ENCODE data around the gene SUPT6H.
A peak's percentile ranks its signal among the peaks of the same experiment; 100 is the strongest.

Gene SUPT6H

DNA sequence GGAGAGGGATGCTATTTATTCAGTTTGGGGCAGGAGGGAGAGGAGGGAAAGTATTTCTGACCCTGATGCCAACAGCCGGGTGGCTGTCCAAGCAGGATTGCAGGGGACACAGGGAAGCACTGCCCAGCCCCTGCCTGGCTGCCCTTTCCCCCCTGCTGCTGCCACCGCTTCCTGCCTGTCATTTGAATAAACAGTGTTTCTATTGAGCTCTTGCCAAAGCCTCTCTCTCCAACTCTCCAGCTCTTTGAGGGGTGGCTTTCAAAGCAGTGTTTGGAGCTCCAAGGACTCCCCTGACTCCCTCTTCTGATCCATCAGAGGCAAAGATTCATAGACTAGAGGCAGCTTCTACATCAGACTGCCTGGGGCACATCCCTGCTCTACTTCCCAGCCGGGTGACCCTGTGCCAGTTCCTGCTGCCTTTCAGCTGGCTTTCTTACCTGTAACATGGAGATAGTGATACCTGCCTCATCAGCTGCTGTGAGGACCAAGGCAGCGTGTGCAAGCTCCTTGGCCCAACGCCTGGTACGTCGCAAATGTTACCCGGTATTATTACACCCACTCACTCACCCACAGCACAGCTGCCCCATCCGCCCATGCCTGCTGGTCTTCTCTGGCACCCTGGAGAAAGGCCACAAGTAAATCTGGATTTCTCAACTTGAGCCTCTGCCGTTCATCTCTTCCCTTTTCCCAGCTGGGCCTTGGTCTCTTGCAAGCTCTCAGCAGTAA lies 40.2 kb downstream of the SUPT6H start:
- DNase-seq (ENCODE audit: low read depth): no peak

DNA sequence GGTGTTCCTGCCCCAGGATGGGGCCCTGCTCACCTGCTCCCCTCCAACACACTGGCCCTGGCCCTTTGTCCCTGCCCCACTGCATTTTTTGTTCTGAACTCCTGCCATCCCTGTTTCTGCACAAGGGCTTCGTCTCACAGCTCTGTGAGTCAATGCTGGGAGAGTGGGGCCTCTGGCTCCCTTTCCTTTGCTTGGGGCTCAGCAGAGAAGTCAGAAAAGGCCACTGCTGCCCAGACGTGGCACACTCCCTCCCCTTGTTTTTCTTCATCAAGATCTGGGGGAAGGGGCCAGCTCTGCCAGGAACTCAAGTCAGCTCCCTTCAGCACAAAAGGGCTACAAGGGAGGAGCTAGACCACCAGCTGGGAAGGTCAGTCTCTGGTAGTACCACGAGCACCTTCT lies 40.7 kb downstream of the SUPT6H start:
- DNase-seq (ENCODE audit: low read depth): no peak

DNA sequence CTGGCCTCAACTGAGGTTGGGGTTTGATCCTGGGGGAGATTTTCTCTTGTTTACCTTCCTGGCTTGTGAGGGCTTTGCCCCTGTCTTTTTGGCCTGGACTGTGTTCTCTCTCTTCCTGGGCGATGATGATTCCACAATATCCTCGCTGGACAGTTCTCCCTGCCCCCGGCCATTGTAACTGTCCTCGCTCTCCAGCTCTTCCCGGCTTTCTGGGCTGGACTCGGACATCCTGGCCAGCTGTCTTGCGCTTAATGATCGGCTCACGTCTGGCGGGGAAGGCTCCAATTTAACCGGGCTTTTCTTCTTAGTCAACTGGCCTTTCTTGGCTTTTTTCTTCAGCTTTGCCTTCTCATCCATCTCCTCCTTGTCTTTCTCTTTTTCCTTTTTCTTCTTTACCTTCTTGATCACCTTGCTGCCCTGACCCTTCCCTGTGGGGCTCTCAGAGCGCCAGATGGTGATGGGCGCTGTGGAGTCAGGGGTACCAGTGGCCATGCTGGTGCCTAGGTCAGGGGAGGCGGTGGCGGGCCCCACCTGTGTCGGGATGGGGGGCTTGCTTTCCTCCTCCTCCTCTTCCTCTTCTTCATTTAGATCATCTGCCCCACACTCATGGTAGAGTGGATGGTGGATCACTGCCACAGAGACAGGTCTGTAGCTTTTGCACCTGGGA lies 41.7 kb downstream of the SUPT6H start:
- DNase-seq (ENCODE audit: low read depth): no peak

DNA sequence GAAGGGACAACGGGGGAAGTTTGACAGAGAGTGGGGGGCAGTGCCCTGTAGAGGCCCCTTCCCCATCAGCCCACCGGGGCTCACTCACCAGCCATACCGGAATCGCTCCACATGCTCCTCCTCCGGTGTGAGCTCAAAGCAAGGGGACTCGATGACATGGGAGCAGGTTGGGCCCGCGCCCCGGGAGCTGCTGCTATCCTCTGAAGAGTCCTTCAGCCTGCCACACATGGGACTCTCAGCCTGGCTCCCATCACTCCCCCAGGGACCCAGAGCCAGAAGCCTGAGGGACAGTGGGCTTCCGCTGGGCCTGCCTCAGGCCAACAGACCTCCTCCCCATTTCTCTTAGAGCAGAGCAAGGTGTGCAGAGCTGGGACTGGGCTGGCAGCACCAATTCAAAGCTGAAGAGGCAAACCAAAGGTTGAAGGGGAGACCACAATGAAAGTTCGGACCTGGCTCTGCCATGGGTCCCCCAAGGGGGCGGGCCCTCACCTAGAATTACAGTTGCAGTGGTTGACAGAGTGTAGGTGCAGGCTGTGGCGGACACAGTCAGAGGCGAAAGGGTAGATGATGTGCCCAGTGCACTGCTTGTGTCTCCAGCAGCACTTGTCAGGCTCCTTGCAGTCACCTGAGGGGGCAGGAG lies 42.3 kb downstream of the SUPT6H start:
- no peak for DNase-seq (ENCODE audit: low read depth)

DNA sequence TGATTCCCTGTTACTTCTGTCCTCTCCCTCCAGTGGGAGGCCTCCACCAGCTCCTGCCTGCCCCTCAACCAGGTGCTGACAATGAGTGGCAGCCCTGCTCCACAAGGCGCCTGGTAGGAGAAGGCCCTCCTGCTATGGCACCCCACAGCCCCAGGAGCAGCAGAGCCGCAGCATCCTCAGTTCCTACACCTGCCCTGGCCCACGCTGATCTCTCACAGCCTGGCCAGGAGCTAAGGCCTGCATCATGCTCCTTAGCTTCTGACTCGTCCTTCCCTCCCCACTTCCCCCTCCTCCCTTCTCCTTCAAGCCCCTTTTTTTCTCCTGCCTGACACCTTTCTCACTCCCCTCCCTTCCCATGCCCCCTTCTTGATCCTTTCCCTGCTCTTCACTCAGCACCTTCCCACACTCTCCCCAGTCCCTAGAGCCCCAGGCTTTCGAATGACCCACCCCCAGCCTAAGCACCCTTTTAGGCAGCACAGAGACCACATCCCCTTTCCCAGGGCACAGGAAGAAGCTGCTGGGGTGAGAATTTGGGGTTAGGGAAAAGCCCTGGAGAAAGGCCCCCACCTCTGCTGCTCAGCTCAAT lies 43.2 kb downstream of the SUPT6H start:
- no peak for DNase-seq (ENCODE audit: low read depth)

DNA sequence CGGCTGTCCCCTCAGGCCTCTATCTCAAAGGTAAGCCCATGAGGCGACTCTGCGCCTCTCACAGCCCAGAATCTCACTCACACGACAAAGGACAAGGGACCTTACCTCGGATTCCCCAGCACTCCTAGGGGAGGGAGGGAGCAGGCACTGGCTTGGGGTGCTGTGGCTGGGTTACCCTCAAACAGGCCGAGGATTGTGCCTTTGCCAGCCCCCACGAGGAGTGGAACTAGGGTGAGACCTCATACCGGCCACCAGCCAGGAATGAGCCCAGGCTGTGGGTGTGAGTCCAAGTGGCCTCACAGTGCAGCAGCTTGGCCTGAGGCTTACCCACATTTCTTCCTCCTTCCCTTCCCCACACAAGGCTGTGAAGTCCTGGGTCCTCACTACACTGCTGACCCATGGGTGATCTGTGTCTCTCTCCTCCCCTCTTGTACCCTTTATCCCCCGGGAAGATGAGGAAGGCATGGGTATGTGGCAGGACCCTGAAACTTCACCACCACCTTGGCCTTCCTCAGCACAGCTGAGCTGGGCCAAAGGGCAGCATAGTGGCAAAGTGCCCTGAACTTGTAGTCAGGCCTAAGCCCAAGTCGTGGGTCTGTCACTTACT lies 43.8 kb downstream of the SUPT6H start:
- no peak for DNase-seq (ENCODE audit: low read depth)

DNA sequence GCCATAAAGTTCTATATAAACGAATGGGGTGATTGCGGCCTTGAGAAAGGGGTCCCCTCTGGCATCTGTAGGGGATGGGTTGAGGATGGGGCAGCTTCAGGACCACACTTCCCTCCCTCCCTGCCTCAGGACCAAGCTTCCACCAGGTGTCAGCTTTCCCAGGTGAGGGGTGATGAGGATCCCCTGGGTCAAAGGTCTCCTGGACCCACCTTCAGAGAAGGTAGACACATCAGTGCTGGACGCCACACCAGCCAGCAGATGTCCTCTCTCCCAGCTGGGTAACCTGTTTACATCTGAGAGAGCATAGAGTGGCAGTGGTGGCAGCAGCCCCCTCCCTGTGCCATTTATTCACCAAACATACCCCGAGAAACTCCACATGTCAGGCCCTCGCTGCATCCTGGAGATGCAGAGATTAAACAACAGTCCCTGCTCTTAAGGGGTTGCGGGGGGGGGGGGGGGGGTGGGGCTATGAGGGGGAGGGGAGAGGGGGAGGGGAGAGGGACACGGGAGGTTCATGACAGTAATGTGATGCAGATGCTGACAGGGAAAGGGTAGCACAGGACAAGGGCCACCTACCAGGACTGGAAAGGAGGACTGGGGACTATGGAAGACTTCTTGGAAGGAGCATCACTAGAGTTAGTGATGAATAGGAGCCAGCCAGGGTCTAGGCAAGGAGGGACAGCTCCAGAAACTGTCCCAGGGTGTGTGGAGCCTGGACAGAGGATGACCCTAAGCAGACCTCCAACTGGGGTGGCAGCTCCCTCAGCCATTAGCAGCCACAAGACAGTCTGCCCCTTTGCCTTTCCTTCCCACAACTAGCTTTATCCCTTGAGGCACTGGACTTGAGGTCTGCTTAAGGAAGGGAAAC lies 44.7 kb downstream of the SUPT6H start:
- no peak for DNase-seq (ENCODE audit: low read depth)

DNA sequence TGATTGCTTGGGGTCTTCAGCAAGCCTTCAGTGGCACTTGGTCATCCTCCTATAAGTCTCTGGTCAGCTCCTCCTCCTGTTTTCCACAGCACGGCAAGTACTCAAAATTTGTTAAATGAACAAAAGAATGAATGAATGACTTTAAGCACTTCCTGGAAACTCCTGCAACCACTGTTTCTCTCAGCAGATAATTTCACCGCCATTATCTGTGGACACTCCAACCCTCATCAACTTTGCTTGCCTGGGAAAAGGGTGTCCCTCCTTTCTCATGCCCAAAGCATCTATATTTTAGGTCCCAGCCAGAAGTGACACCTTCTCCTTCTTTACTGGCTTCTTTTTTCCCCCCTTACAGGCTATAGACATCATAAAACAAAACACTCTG lies 45.3 kb downstream of the SUPT6H start:
- DNase-seq (ENCODE audit: low read depth): no peak

DNA sequence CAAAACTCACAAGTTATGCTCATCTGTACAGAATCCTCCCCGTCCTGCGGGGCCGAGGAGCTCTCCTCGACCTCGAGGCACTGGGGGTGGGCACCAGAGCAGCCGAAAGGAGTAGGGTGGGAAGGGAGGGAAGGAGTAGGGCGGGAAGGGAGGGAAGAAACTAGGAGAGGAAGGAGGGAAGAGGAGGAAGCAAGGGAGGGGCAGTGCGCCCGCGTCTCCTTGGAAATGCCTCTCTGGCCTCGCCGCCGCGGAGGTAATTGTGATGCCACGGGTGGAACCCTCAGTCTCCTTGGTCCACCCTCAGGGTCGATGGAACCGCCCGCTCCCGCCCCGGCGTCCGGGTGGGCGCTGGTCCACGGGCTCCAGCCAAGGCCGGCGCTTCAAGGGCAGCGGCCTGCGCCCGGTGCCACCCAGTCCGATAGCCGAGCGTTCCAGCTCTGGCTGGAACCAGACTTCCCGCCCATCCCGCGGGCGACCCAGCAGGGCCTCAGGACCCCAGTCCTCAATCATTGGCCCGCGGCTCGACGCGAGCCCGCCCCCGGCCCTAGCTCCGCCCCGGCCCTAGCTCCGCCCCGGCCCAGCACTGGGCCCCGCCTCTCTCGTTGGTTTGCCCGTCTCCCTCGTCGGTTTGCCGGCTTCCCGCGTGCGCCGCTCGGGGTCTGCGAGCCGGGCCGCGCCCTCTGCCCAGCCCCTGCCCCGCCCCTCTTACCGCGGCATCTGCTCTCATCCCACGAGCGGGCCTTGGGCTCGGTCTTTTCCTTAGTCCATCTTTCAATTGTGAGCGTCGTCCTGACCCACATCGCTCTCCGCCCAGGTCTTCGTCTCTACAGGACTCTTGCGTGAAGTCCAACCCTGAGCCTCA lies 49.1 kb downstream of the SUPT6H start:
- peak; percentile 96 for DNase-seq (ENCODE audit: low read depth)

DNA sequence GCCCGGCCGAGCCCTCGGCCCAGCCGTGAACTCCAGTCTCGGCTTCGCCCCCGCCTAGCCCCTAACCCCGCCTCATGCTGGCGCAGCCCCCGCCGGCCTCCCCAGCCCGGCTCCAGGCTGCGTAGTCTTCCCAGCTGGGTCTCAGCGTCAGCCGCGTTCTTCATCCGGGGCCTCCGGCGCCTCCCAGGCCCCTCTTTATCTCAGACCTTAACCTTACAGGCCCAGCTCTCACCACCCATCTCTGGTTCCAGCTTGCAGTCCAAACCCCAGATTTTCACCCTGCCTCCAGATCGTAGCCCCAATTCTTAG lies 49.7 kb downstream of the SUPT6H start, which contains the start of gene PROCA1:
TSS of gene PROCA1 (minus strand) at position 166 of the 309 bp plus-strand sequence. CDS start 228 bp downstream, outside the sequence.
- no peak for DNase-seq (ENCODE audit: low read depth)

DNA sequence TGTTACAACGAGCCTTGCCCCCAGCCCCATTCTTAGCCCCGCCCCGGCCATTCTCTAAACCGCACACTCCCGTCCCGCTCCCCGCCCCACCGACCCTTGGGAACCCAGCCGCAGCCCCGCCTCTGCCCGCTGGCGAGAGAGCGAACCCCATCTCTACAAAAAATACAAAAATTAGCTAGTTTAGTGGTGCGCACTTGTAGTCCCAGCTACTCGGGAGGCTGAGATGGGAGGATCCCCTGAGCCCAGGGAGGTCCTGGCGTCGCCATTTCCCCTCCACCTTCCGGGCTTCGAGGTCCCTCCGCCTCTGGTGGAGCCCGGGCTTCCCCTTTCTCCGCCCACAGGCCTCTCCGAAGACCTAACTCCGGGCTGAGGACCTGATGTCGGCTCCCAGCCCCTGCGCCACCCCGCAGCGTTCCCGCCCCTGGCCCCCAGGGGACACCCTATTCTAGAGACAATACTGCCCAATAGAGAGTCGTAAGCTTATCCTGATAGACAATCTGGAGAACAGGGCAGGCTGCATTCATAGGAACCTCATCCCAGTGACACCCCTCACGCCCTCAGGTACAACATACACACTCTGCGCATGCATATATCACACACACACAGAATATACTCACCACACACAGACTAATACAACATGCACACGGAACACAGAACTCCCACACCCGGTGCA lies 50.2 kb downstream of the SUPT6H start:
- peak; percentile 62 for DNase-seq (ENCODE audit: low read depth)

DNA sequence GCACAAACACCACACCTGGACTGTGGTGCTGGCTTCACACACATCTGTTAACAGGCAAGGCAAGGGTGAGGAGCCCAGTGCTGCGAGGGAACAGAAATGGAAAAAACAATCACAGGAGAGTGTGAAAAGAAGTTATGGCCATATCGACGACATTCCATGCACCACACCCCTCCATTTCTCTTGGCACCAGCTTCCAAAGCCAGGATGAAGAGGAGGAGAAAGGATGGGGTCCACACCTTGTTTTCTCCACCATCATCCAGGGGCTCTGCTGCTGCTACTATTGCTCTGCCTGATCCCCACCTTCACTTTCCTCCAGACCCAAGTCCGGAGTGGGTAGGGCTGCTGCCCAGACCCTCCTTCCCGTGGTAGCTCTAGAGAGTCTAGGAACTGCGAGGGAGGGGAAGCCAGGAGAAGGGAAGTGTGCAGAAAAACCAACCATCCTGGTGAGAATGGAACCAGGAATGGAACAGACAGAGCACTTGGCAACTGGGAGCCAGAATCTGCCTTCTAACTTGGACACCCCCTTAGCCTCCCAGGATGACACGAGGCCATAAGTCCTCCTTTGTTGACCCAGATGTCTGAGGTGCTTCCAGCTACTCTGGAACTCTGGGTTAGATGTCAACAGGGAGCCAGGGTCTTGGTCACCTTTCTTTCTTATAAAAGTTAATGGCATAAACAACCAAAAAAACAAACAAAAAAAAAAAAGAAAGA lies 50.9 kb downstream of the SUPT6H start:
- no peak for DNase-seq (ENCODE audit: low read depth)

DNA sequence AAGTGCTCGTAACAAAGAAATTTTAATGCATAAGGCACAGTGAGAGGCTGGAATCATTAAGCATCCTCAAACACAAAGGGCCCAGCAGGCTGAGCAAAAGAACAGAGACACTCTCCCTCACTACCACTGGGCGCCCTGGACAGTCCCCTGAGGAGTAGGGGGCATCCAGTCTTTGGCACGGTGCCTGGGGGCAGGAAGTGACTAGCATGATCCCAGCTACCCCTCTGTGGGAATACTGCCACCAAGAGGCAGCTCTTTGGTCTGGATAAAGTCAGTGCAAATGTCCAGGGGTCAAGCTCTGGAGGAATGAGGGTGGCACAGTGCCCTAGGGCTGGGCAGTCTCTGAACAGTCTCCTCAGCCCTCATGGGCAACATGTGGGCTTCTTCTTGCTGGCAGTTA lies 52.3 kb downstream of the SUPT6H start:
- no peak for DNase-seq (ENCODE audit: low read depth)

DNA sequence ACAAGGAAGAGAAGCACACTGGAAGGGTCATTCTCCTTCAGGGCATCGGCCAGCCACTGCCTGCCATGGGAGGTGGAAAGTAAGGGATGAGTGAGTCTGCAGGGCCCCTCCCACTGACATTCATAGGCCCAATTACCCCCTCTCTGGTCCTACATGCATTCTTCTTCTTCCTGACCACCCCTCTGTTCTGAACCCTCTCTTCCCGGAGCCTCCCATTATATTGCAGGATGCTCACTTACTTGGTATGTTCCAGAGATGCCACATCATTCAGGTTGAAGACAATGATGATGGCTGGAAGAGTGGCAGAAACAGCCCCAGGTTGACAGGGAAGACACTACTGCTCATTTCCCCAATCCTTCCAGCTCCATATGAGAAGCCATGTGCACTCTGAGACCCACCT lies 53.2 kb downstream of the SUPT6H start:
- no peak for DNase-seq (ENCODE audit: low read depth)

DNA sequence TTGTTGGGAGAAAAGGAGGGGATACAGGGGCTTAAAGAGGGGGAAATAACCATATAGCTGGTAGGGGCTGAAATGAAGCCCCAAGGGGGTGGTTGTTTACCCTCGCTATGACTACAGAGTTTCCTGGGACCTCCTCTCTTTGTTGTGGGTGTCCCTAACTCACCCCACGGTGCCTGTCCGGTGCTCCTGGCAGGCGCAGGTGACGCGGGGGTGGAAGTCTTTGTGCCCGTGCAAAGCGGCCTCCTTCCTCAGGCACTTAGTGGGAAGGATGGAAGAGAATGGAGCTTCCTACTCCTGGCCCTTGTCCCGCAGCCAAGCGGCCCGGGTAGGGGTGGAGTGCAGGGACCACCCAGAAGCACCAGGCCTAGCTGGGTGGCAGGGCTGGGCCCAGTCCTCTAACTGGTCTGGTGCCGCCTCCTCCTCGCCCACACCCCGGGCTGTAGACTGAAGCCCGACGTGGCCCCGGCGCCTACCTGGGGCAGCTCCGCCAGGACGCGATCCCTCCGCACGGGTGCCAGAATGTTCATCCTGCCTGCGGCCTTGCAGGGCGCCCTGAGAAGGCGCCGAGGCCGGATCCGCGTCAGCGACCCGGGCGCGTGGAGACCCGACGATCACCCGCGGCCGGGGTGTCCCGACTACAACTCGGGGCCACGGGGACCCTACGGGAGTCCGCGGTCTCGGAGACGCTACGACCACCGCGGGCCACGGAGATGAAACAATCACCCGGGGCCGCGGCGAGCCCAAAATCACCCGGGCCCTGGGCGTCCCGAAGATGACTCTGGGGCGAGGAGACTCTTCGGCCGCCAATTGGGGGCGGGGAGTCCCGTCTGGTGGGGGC lies 55.0 kb downstream of the SUPT6H start:
- no peak for DNase-seq (ENCODE audit: low read depth)

DNA sequence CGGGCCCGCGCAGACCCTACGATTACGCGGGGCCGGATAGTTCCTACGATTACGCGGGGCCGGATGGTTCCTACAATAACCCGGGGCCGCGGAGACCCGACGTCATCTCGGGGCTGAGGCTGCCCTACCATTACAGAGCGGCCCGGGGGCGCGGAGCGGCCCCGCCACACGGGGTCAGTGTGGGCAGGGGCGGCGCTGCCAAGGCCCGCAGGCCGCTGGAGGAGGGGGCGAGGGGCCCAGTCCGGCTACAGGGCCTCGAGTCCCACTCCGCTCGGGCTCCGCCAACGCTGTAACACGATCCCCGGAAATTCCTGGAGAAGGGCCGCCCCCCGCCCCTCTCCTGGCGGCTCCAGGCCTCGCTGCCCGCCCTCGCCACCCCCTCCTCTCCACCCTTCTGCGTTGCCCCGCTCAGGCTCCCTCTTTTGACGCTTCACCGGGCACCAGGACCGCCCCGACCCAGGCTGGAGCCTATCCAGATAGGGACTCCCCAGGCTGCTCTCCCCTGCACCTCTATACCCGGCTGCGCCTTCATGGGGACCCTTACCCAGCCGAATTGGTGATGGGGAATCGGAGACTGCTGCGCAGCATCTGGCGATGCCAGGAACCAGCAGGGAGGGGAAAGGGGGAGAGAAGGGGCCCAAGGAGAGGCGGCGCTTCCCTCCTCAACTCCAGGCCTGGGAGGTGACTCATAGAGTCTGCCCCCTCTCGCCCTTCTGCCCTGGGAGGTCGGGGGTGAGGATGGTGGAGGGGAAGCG lies 55.8 kb downstream of the SUPT6H start, which contains the start of gene RAB34:
TSS of gene RAB34 (minus strand) at position 291 of the 755 bp plus-strand sequence. CDS start 602 bp downstream, outside the sequence.
- no peak for DNase-seq (ENCODE audit: low read depth)

DNA sequence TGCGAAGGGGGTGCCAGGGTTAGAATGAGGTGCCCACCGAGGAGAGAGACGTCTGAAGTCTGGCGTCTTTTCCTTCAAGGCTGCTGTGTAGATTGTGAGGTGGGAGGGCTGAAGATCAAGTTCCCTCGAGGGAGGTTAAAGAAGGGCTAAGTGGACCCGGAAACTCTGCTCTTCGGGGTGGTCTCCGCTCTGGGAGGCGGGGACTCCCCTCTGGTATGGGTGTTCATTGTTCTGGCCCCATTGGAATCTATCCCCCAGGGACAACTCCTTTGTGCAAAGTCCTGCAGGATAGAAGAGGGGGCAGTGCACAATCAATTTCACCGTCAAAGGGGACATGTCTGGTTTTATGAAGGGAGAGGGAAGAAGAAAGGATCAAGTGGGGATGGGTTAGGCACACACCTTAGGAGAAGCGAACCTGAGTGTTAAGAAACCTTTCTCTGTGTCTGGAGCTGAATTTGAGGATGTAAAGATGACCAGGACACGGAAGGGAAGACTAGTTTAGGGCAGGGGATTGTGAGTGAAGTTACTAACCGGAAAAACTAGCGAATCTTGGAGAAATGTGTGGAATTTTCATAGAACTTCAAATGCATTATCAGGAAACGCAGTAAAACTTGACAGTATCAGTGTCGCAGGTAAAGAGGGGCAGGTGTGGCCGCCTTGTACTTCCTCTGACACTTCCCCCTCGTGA lies 56.5 kb downstream of the SUPT6H start:
- DNase-seq (ENCODE audit: low read depth): no peak
